Neural progenitor cell (in vitro differentiated cells): ENCODE data around the gene XIRP1. TPM values are rescaled to one million over a fixed set of nuclear protein-coding genes. Genes with fewer than 3 reads are reported as not detected.

ENCODE experiments used
- DNase-seq: peaks from one replicate; pipeline ENCODE4 v3.0.0-alpha.2; 2016; ENCODE audit warnings: low spot score
- H2AFZ ChIP-seq: fragments of 200-600 bp; sonication (generic); replicated peaks from 2 replicates; pipeline ENCODE4 v1.6.1; 2016; ENCODE audit warnings: antibody characterized with exemption
- H3F3A ChIP-seq: fragments of 200-600 bp; sonication (generic); 2 replicates; pipeline ENCODE4 v1.6.1; 2016; ENCODE audit warnings: antibody characterized with exemption, low read depth
- H3K27ac ChIP-seq: fragments of 200-600 bp; sonication (generic); 2 replicates; pipeline ENCODE4 v1.5.1; 2016; ENCODE audit warnings: mild to moderate bottlenecking
- H3K27me3 ChIP-seq: fragments of 200-600 bp; sonication (generic); 2 replicates; pipeline ENCODE4 v1.6.1; 2016; ENCODE audit warnings: mild to moderate bottlenecking, moderate library complexity
- H3K36me3 ChIP-seq: fragments of 200-600 bp; sonication (generic); 2 replicates; pipeline ENCODE4 v1.5.1; 2016
- H3K4me1 ChIP-seq: fragments of 200-600 bp; sonication (generic); 2 replicates; pipeline ENCODE4 v1.6.1; 2016; ENCODE audit warnings: mixed run types
- H3K4me2 ChIP-seq: fragments of 200-600 bp; sonication (generic); 2 replicates; pipeline ENCODE4 v1.6.1; 2016
- H3K4me3 ChIP-seq: fragments of 200-600 bp; sonication (generic); 2 replicates; pipeline ENCODE4 v1.5.1; 2016
- H3K79me2 ChIP-seq: fragments of 200-600 bp; sonication (generic); 2 replicates; pipeline ENCODE4 v1.6.1; 2016; ENCODE audit warnings: low read depth
- H3K9ac ChIP-seq: fragments of 200-600 bp; sonication (generic); 2 replicates; pipeline ENCODE4 v1.6.1; 2016
- H3K9me3 ChIP-seq: fragments of 200-600 bp; sonication (generic); 2 replicates; pipeline ENCODE4 v1.5.1; 2016; ENCODE audit warnings: low read depth
- H4K20me1 ChIP-seq: fragments of 200-600 bp; sonication (generic); 2 replicates; pipeline ENCODE4 v1.6.1; 2016; ENCODE audit warnings: low read depth
- H3K27ac Mint-ChIP-seq: 3 replicates; pipeline ENCODE4 v1.8.0; 2021; ENCODE audit warnings: mixed read lengths
- H3K27me3 Mint-ChIP-seq: 2 replicates; pipeline ENCODE4 v1.8.0; 2022; ENCODE audit warnings: low read depth, mild to moderate bottlenecking, inconsistent platforms, moderate library complexity, mixed read lengths; ENCODE audit not compliant: insufficient read depth
- H3K36me3 Mint-ChIP-seq: 3 replicates; pipeline ENCODE4 v1.8.0; 2021; ENCODE audit warnings: mixed read lengths
- H3K4me1 Mint-ChIP-seq: 3 replicates; pipeline ENCODE4 v1.8.0; 2021; ENCODE audit warnings: mixed read lengths
- H3K4me3 Mint-ChIP-seq: 3 replicates; pipeline ENCODE4 v1.8.0; 2021; ENCODE audit warnings: mild to moderate bottlenecking, moderate library complexity, mixed read lengths
- H3K9me3 Mint-ChIP-seq: 3 replicates; pipeline ENCODE4 v1.8.0; 2020; ENCODE audit warnings: mixed read lengths
- CTCF ChIP-seq: fragments of 200-600 bp; sonication (generic); IDR thresholded peaks from 2 replicates; pipeline ENCODE4 v1.5.1; 2017; ENCODE audit warnings: antibody characterized with exemption, mild to moderate bottlenecking
- EZH2 ChIP-seq: fragments of 200-600 bp; sonication (generic); IDR thresholded peaks from 2 replicates; pipeline ENCODE4 v1.6.1; 2017; ENCODE audit warnings: antibody characterized with exemption, mild to moderate bottlenecking, moderate library complexity
- EZH2phosphoT487 ChIP-seq: fragments of 200-600 bp; sonication (generic); IDR thresholded peaks from 2 replicates; pipeline ENCODE4 v1.6.1; 2017; ENCODE audit warnings: antibody characterized with exemption
- total RNA-seq: library from RNA; depleted of rRNA; stranded (reverse); fragments of >200 nt; gene quantifications from 2 replicates; pipeline ENCODE4 v1.2.3, GENCODE V29; 2015; ENCODE audit warnings: low replicate concordance

The XIRP1 gene
- total RNA-seq, 1 donor from 2014 or later = not detected

GRCh38 chr3:39178553-39178952 lies 13.8 kb downstream of the XIRP1 start:
- DNase-seq = no peak
- H3K9me3 ChIP-seq = no peaks in the 10 kb centered on the region
- H3F3A ChIP-seq = peaks cover 31% of the 10 kb centered on the region
- Mint-ChIP-seq H3K4me3 (peak overlapping the region; percentile 74), H3K9me3 (peaks cover 2% of the 10 kb centered on the region), H3K4me1 (peaks cover 59% of the 10 kb centered on the region), H3K36me3 (no peaks in the 10 kb centered on the region), H3K27ac (peak overlapping the region; percentile 26), H3K27me3 (peaks cover 9% of the 10 kb centered on the region)
- no peak overlapping the region for H3K27ac ChIP-seq
- peaks cover 23% of the 10 kb centered on the region for H3K4me1 ChIP-seq
- H3K27me3 ChIP-seq = peaks cover 17% of the 10 kb centered on the region
- no peak overlapping the region for H2AFZ ChIP-seq
- H3K79me2 ChIP-seq = no peaks in the 10 kb centered on the region
- peak overlapping the region; percentile 54 for H3K4me3 ChIP-seq
- no peaks in the 10 kb centered on the region for H3K36me3 ChIP-seq
- no peak overlapping the region for H3K9ac ChIP-seq
- peak overlapping the region; percentile 88 for H3K4me2 ChIP-seq
- H4K20me1 ChIP-seq = no peaks in the 10 kb centered on the region
- TF ChIP-seq EZH2phosphoT487 = no peak
- TF ChIP-seq CTCF = no peak
- no peak for TF ChIP-seq EZH2

DNA sequence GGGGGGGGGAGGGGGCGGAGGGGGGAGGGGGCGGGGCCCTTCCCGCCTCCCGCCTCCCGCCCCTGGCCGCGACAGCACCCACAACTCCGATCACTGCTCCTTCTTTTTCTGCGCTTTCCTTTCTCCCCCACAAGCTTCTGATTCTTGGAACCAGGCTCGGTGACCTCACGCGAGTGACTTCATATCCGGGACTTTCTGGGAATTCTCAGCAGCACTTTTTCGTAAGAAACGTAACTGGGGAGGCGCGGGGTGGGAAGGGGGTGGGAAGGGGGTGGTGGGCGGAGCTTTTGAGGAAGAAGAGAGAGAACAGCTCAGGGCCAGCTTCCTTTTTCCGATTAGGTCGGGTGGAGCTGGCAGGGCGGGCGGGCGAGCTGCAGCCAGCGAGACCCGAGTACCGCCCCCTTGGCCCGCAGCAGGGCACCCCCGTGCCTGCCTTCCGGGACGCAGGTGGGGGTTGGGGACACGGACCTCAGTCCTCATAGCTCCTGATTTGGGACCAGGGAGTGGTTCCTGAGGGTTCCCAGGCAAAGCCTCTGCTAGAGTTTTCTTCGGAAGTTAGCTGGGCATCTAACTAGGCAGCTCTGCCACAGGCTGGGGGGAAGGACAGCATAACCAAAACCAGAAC lies 14.6 kb downstream of the XIRP1 start:
- no peak overlapping the region for H3K9ac ChIP-seq
- no peaks in the 10 kb centered on the region for H3K36me3 ChIP-seq
- H3K79me2 ChIP-seq = no peaks in the 10 kb centered on the region
- Mint-ChIP-seq H3K36me3 (no peaks in the 10 kb centered on the region), H3K4me1 (peaks cover 55% of the 10 kb centered on the region), H3K27ac (peak overlapping the region; percentile 90), H3K9me3 (peaks cover 4% of the 10 kb centered on the region), H3K4me3 (peak overlapping the region; percentile 81), H3K27me3 (peaks cover 12% of the 10 kb centered on the region)
- H3K27ac ChIP-seq = no peak overlapping the region
- H3K4me3 ChIP-seq = peak overlapping the region; percentile 54
- peaks cover 31% of the 10 kb centered on the region for H3F3A ChIP-seq
- peaks cover 17% of the 10 kb centered on the region for H3K27me3 ChIP-seq
- peaks cover 23% of the 10 kb centered on the region for H3K4me1 ChIP-seq
- DNase-seq = peak; percentile 82
- H3K9me3 ChIP-seq = no peaks in the 10 kb centered on the region
- H3K4me2 ChIP-seq = peak overlapping the region; percentile 88
- TF ChIP-seq EZH2 (peak; percentile 16), CTCF (no peak)
- peak overlapping the region; percentile 52 for H2AFZ ChIP-seq
- no peaks in the 10 kb centered on the region for H4K20me1 ChIP-seq

- Mint-ChIP-seq H3K4me3 (peak overlapping the region; percentile 20), H3K9me3 (peaks cover 4% of the 10 kb centered on the region), H3K27me3 (peaks cover 10% of the 10 kb centered on the region), H3K36me3 (no peaks in the 10 kb centered on the region), H3K27ac (peak overlapping the region; percentile 73), H3K4me1 (peaks cover 50% of the 10 kb centered on the region)
- Histone ChIP-seq H3K9me3 (no peaks in the 10 kb centered on the region), H3K27ac (no peak overlapping the region), H3F3A (peaks cover 23% of the 10 kb centered on the region), H4K20me1 (no peaks in the 10 kb centered on the region), H3K36me3 (no peaks in the 10 kb centered on the region), H3K27me3 (peaks cover 17% of the 10 kb centered on the region), H3K4me1 (peaks cover 23% of the 10 kb centered on the region), H3K4me2 (no peak overlapping the region), H3K9ac (no peak overlapping the region), H3K4me3 (no peak overlapping the region), H3K79me2 (no peaks in the 10 kb centered on the region), H2AFZ (no peak overlapping the region)
- TF ChIP-seq EZH2 = no peak
- no peak for TF ChIP-seq EZH2phosphoT487
- no peak for TF ChIP-seq CTCF
- no peak for DNase-seq
These were observed 16.2 kb downstream of the XIRP1 start for GRCh38 chr3:39176025-39176714.
